Measurements from ENCODE around the gene BCL2.

- TF ChIP-seq EZH2phosphoT487 (IDR thresholded peaks at IDR 0.05; ENCODE audit: borderline replicate concordance, low read depth): no peak
- no peak for TF ChIP-seq FOXM1 (IDR thresholded peaks at IDR 0.05; ENCODE audit: low read depth)
- no peak for TF ChIP-seq TAF1 (IDR thresholded peaks at IDR 0.05; ENCODE audit: borderline replicate concordance, low read depth, low read length)
- no peak for TF ChIP-seq CTCF (IDR thresholded peaks at IDR 0.05)
- no peak for TF ChIP-seq YY1 (IDR thresholded peaks at IDR 0.05; ENCODE audit: low read depth)
- no peak for TF ChIP-seq SMC3 (IDR thresholded peaks at IDR 0.05; ENCODE audit: low read depth, low read length)
- no peak for TF ChIP-seq NFIC (IDR thresholded peaks at IDR 0.05; ENCODE audit: borderline replicate concordance)
- TF ChIP-seq JUND (IDR thresholded peaks at IDR 0.05): no peak
- TF ChIP-seq USF2 (IDR thresholded peaks at IDR 0.05; ENCODE audit: borderline replicate concordance, low read depth, low read length): no peak
- no peak for TF ChIP-seq GATA2 (CRISPR knock-in tag; IDR thresholded peaks at IDR 0.05)
Observed at GRCh38 chr18:63344263-63344662, 24.7 kb upstream of the BCL2 start.

Measured in SK-N-SH (cell line).